Measurements from ENCODE around the gene PRSS48. TPM values are rescaled to one million over a fixed set of nuclear protein-coding genes. Genes with fewer than 3 reads are reported as not detected.

Gene PRSS48
- total RNA-seq, 1 donor from 2014 or later: not detected

- no peaks in the 10 kb centered on the region for H3K27me3 ChIP-seq
- H3F3A ChIP-seq (ENCODE audit: low read depth): no peaks in the 10 kb centered on the region
- no peak overlapping the region for H3K4me2 ChIP-seq
- H3K27ac ChIP-seq: no peak overlapping the region
- peaks cover 70% of the 10 kb centered on the region for H3K79me2 ChIP-seq (ENCODE audit: low read depth)
- H3K4me1 Mint-ChIP-seq: no peaks in the 10 kb centered on the region
- H3K36me3 Mint-ChIP-seq: peaks cover 29% of the 10 kb centered on the region
- H3K9ac ChIP-seq: no peak overlapping the region
- no peak overlapping the region for H3K27ac Mint-ChIP-seq
- H3K9me3 Mint-ChIP-seq: peaks cover 11% of the 10 kb centered on the region
- H3K9me3 ChIP-seq (ENCODE audit: low read depth): no peaks in the 10 kb centered on the region
- H3K27me3 Mint-ChIP-seq (ENCODE audit: insufficient read depth, low read depth): no peaks in the 10 kb centered on the region
- H3K4me1 ChIP-seq: no peaks in the 10 kb centered on the region
- no peak for TF ChIP-seq CTCF (IDR thresholded peaks at IDR 0.05)
- DNase-seq (ENCODE audit: low spot score): no peak
- H3K4me3 ChIP-seq: no peak overlapping the region
- no peaks in the 10 kb centered on the region for H4K20me1 ChIP-seq (ENCODE audit: low read depth)
- H3K4me3 Mint-ChIP-seq: no peak overlapping the region
- no peaks in the 10 kb centered on the region for H3K36me3 ChIP-seq
- H2AFZ ChIP-seq (replicated peaks): no peak overlapping the region
Observed at GRCh38 chr4:151260526-151260925, 16.4 kb upstream of the PRSS48 start.

GRCh38 chr4:151263455-151263854, 13.5 kb upstream of the PRSS48 start:
- TF ChIP-seq CTCF (IDR thresholded peaks at IDR 0.05) (no peak), EZH2phosphoT487 (IDR thresholded peaks at IDR 0.05) (no peak), EZH2 (IDR thresholded peaks at IDR 0.05) (no peak)
- no peaks in the 10 kb centered on the region for H3K36me3 ChIP-seq
- H3K27ac ChIP-seq: no peak overlapping the region
- Mint-ChIP-seq H3K9me3 (peaks cover 8% of the 10 kb centered on the region), H3K36me3 (peaks cover 19% of the 10 kb centered on the region), H3K27ac (no peak overlapping the region), H3K4me1 (no peaks in the 10 kb centered on the region), H3K4me3 (no peak overlapping the region), H3K27me3 (ENCODE audit: insufficient read depth, low read depth) (no peaks in the 10 kb centered on the region)
- peaks cover 3% of the 10 kb centered on the region for H4K20me1 ChIP-seq (ENCODE audit: low read depth)
- no peak overlapping the region for H2AFZ ChIP-seq (replicated peaks)
- no peaks in the 10 kb centered on the region for H3K27me3 ChIP-seq
- H3K79me2 ChIP-seq (ENCODE audit: low read depth): peaks cover 79% of the 10 kb centered on the region
- peak; percentile 21 for DNase-seq (ENCODE audit: low spot score)
- no peak overlapping the region for H3K9ac ChIP-seq
- H3F3A ChIP-seq (ENCODE audit: low read depth): no peaks in the 10 kb centered on the region
- no peaks in the 10 kb centered on the region for H3K4me1 ChIP-seq
- no peak overlapping the region for H3K4me3 ChIP-seq
- no peak overlapping the region for H3K4me2 ChIP-seq
- H3K9me3 ChIP-seq (ENCODE audit: low read depth): no peaks in the 10 kb centered on the region

- no peak for DNase-seq (ENCODE audit: low spot score)
- Histone ChIP-seq H3K9ac (no peak overlapping the region), H3K27ac (no peak overlapping the region), H3F3A (ENCODE audit: low read depth) (no peaks in the 10 kb centered on the region), H3K27me3 (no peaks in the 10 kb centered on the region), H3K9me3 (ENCODE audit: low read depth) (no peaks in the 10 kb centered on the region), H3K79me2 (ENCODE audit: low read depth) (peaks cover 70% of the 10 kb centered on the region), H3K4me2 (no peak overlapping the region), H2AFZ (replicated peaks) (no peak overlapping the region), H3K36me3 (no peaks in the 10 kb centered on the region), H3K4me1 (no peaks in the 10 kb centered on the region), H4K20me1 (ENCODE audit: low read depth) (peaks cover 3% of the 10 kb centered on the region), H3K4me3 (no peak overlapping the region)
- Mint-ChIP-seq H3K27ac (no peak overlapping the region), H3K4me3 (no peak overlapping the region), H3K9me3 (peaks cover 4% of the 10 kb centered on the region), H3K36me3 (peaks cover 14% of the 10 kb centered on the region), H3K4me1 (no peaks in the 10 kb centered on the region), H3K27me3 (ENCODE audit: insufficient read depth, low read depth) (no peaks in the 10 kb centered on the region)
- TF ChIP-seq CTCF (IDR thresholded peaks at IDR 0.05) (no peak), EZH2 (IDR thresholded peaks at IDR 0.05) (no peak), EZH2phosphoT487 (IDR thresholded peaks at IDR 0.05) (no peak)
Observed at GRCh38 chr4:151266497-151266896, 10.5 kb upstream of the PRSS48 start.

GRCh38 chr4:151267104-151267503, 9.9 kb upstream of the PRSS48 start:
- Histone ChIP-seq H3K36me3 (no peaks in the 10 kb centered on the region), H3K27ac (no peak overlapping the region), H4K20me1 (ENCODE audit: low read depth) (peaks cover 3% of the 10 kb centered on the region), H3K79me2 (ENCODE audit: low read depth) (peaks cover 70% of the 10 kb centered on the region), H3K4me1 (no peaks in the 10 kb centered on the region), H2AFZ (replicated peaks) (no peak overlapping the region), H3K27me3 (no peaks in the 10 kb centered on the region), H3K9ac (no peak overlapping the region), H3F3A (ENCODE audit: low read depth) (no peaks in the 10 kb centered on the region), H3K9me3 (ENCODE audit: low read depth) (no peaks in the 10 kb centered on the region), H3K4me2 (no peak overlapping the region), H3K4me3 (no peak overlapping the region)
- Mint-ChIP-seq H3K4me1 (no peaks in the 10 kb centered on the region), H3K27ac (no peak overlapping the region), H3K4me3 (no peak overlapping the region), H3K9me3 (peaks cover 4% of the 10 kb centered on the region), H3K27me3 (ENCODE audit: insufficient read depth, low read depth) (no peaks in the 10 kb centered on the region), H3K36me3 (peaks cover 14% of the 10 kb centered on the region)
- TF ChIP-seq CTCF (IDR thresholded peaks at IDR 0.05): no peak
- TF ChIP-seq EZH2 (IDR thresholded peaks at IDR 0.05): no peak
- TF ChIP-seq EZH2phosphoT487 (IDR thresholded peaks at IDR 0.05): no peak
- no peak for DNase-seq (ENCODE audit: low spot score)

Measured in neural progenitor cell (in vitro differentiated cells).